ENCODE measurements around the gene AGO3.

AGO3 gene
- 42.4 to 131 (median 68.9) reads per million in 18 experiments for total RNA-seq

GRCh38 chr1:35930593-35931445, at the start of gene AGO3:
Gene AGO3, plus strand, starts transcription at chr1:35931105. Its CDS starts 322 bp downstream, at chr1:35931427.
- peak; percentile 89 to 92 for DNase-seq

- DNase-seq, result no peak
Observed at GRCh38 chr1:35881850-35882273, 49.0 kb upstream of the AGO3 start.

GRCh38 chr1:35882586-35882944, 48.3 kb upstream of the AGO3 start:
- DNase-seq, result no peak

GRCh38 chr1:35882945-35883634, 47.8 kb upstream of the AGO3 start, which contains the start of gene AGO1:
Gene AGO1, plus strand, starts transcription at chr1:35883209. Its CDS starts 213 bp downstream, at chr1:35883422.
- DNase-seq, result peak; percentile 93 to 95

- peak; percentile 28 to 61 for DNase-seq
Observed at GRCh38 chr1:35883635-35884101, 47.2 kb upstream of the AGO3 start.

GRCh38 chr1:35884934-35885333, 46.0 kb upstream of the AGO3 start:
- DNase-seq, result no peak

- no peak for DNase-seq
Observed at GRCh38 chr1:35885961-35886558, 44.8 kb upstream of the AGO3 start.

GRCh38 chr1:35886577-35887431, 44.1 kb upstream of the AGO3 start:
- DNase-seq, result peak in 1 of 2 donors; percentile 26

GRCh38 chr1:35887508-35887907, 43.4 kb upstream of the AGO3 start:
- DNase-seq, result no peak

GRCh38 chr1:35888255-35888654, 42.6 kb upstream of the AGO3 start:
- DNase-seq, result no peak

- DNase-seq, result peak in 1 of 2 donors; percentile 50
Observed at GRCh38 chr1:35888981-35889380, 41.9 kb upstream of the AGO3 start.

GRCh38 chr1:35893051-35893879, 37.6 kb upstream of the AGO3 start:
- no peak for DNase-seq

GRCh38 chr1:35894183-35894582, 36.7 kb upstream of the AGO3 start:
- DNase-seq, result peak; percentile 85 to 89

GRCh38 chr1:35894656-35895055, 36.2 kb upstream of the AGO3 start:
- DNase-seq, result peak in 1 of 2 donors; percentile 18

GRCh38 chr1:35899941-35900340, 31.0 kb upstream of the AGO3 start:
- DNase-seq, result no peak

GRCh38 chr1:35901235-35901634, 29.7 kb upstream of the AGO3 start:
- DNase-seq, result no peak

- DNase-seq, result no peak
Observed at GRCh38 chr1:35902671-35903070, 28.2 kb upstream of the AGO3 start.

GRCh38 chr1:35914717-35915116, 16.2 kb upstream of the AGO3 start:
- no peak for DNase-seq

GRCh38 chr1:35915693-35916092, 15.2 kb upstream of the AGO3 start:
- DNase-seq, result no peak

- DNase-seq, result no peak
Observed at GRCh38 chr1:35923791-35924221, 7.1 kb upstream of the AGO3 start.

- DNase-seq, result no peak
Observed at GRCh38 chr1:35924838-35925237, 6.1 kb upstream of the AGO3 start.

Data from inflammatory macrophage (primary cell).